Endothelial cell of umbilical vein (primary cell): ENCODE data around the gene CLOCK. TPM values are rescaled to one million over a fixed set of nuclear protein-coding genes. Genes with fewer than 3 reads are reported as not detected.
A peak's percentile ranks its signal among the peaks of the same experiment; 100 is the strongest.

Source experiments
- BruUV-seq: library from RNA; stranded (reverse); fragments of 400-500 nt; replicated peaks from 2 replicates; lab custom pipeline; 2021; lab: Mats Ljungman, UMichigan
- CTCF ChIA-PET: fragments of 300-600, 350-600 bp; sonication (Branson Sonifier 250); formaldehyde crosslinking; loops from one replicate; lab custom pipeline; 2021; ENCODE audit warnings: antibody characterized with exemption, inconsistent platforms; lab: Charles Lee
- POLR2A ChIA-PET: fragments of 300-600, 350-600 bp; sonication (Branson Sonifier 250); formaldehyde crosslinking; loops from one replicate; lab custom pipeline; 2021; ENCODE audit warnings: antibody characterized with exemption, inconsistent platforms; lab: Charles Lee
- DNase-seq: peaks from one replicate; pipeline ENCODE4 v3.0.0-alpha.2; 2011; ENCODE audit warnings: low read depth, low spot score
- FAIRE-seq: peaks from 2 replicates; lab custom pipeline; 2011; peaks lifted over from hg19 to GRCh38; lab: Jason Lieb, UNC
- H2AFZ ChIP-seq: 2 replicates; pipeline ENCODE4 v1.6.0; 2012; ENCODE audit warnings: low read depth, low read length, control low read depth, inconsistent platforms
- H3K27ac ChIP-seq: 2 replicates; pipeline ENCODE4 v1.5.1; 2011; ENCODE audit warnings: low read depth, mild to moderate bottlenecking, control low read depth, low read length, moderate library complexity; ENCODE audit not compliant: insufficient read depth
- H3K27me3 ChIP-seq, 2 experiments: 2 replicates each; pipeline versions ENCODE4 v1.6.0 to v1.6.1; 2011; ENCODE audit warnings: low read length in 2 of 2, mixed read lengths in 1 of 2; ENCODE audit not compliant: control insufficient read depth in 2 of 2, insufficient read depth in 2 of 2
- H3K36me3 ChIP-seq, 2 experiments: 2 replicates in 1 of 2; 3 replicates in 1 of 2; pipeline ENCODE4 v1.5.1; 2011; ENCODE audit warnings: low read length in 2 of 2, mild to moderate bottlenecking in 1 of 2, moderate library complexity in 1 of 2; ENCODE audit not compliant: control insufficient read depth in 2 of 2, insufficient read depth in 2 of 2; ENCODE audit errors: extremely low read depth in 1 of 2
- H3K4me1 ChIP-seq: 3 replicates; pipeline ENCODE4 v1.5.1; 2011; ENCODE audit warnings: mild to moderate bottlenecking, low read length; ENCODE audit not compliant: control insufficient read depth, insufficient read depth; ENCODE audit errors: extremely low read depth
- H3K4me2 ChIP-seq: 2 replicates; pipeline ENCODE4 v1.6.1; 2011; ENCODE audit warnings: low read length, control low read depth, mixed read lengths; ENCODE audit not compliant: insufficient read depth
- H3K4me3 ChIP-seq, 3 experiments: fragments of 200-600 bp in 1 of 3; sonication (generic), shearing (Covaris generic) in 1 of 3; replicated peaks in 1 of 3; 2 replicates each; pipeline ENCODE4 v1.5.1; 2011 to 2016; ENCODE audit warnings: control low read depth in 3 of 3, low read length in 3 of 3, mild to moderate bottlenecking in 2 of 3, inconsistent platforms in 1 of 3, low read depth in 1 of 3, moderate library complexity in 1 of 3; ENCODE audit not compliant: insufficient read depth in 1 of 3
- H3K79me2 ChIP-seq: 2 replicates; pipeline ENCODE4 v1.6.0; 2012; ENCODE audit warnings: low read length, inconsistent platforms; ENCODE audit not compliant: control insufficient read depth, insufficient read depth
- H3K9ac ChIP-seq: replicated peaks from 2 replicates; pipeline ENCODE3; 2011; ENCODE audit warnings: low read length, control low read depth; ENCODE audit not compliant: insufficient read depth; ENCODE audit errors: extremely low read depth
- H3K9me1 ChIP-seq: replicated peaks from 3 replicates; pipeline ENCODE4 v1.6.0; 2011; ENCODE audit warnings: mild to moderate bottlenecking, low read length; ENCODE audit not compliant: control insufficient read depth, insufficient read depth; ENCODE audit errors: extremely low read depth
- H3K9me3 ChIP-seq: replicated peaks from 2 replicates; pipeline ENCODE4 v1.5.1; 2012; ENCODE audit warnings: low read length, inconsistent platforms; ENCODE audit not compliant: control insufficient read depth, insufficient read depth
- H4K20me1 ChIP-seq: replicated peaks from 2 replicates; pipeline ENCODE3; 2011; ENCODE audit warnings: mild to moderate bottlenecking, low read length; ENCODE audit not compliant: control insufficient read depth, insufficient read depth; ENCODE audit errors: extremely low read depth
- CTCF ChIP-seq, 2 donors: IDR thresholded peaks; 1 replicate in 1 of 2; 2 replicates in 1 of 2; pipeline ENCODE4 v1.5.1; 2011; ENCODE audit warnings: low read length in 2 of 2, mild to moderate bottlenecking in 2 of 2, moderate library complexity in 2 of 2, control low read depth in 1 of 2, inconsistent platforms in 1 of 2, low read depth in 1 of 2; ENCODE audit not compliant: insufficient read depth in 1 of 2; ENCODE audit errors: extremely low read depth in 1 of 2
- EZH2 ChIP-seq: IDR thresholded peaks from 2 replicates; pipeline ENCODE4 v1.6.1; 2012; ENCODE audit warnings: borderline replicate concordance, low read depth, mild to moderate bottlenecking, moderate library complexity, low read length, inconsistent platforms; ENCODE audit not compliant: severe bottlenecking
- FOS ChIP-seq: IDR thresholded peaks from 2 replicates; pipeline ENCODE4 v1.6.1; 2011; ENCODE audit warnings: mild to moderate bottlenecking, low read length, moderate library complexity, borderline replicate concordance; ENCODE audit not compliant: insufficient read depth
- GATA2 ChIP-seq: IDR thresholded peaks from 2 replicates; pipeline ENCODE4 v1.7.0; 2011; ENCODE audit warnings: low read depth, mild to moderate bottlenecking, moderate library complexity, mixed read lengths, low read length; ENCODE audit not compliant: insufficient read length, insufficient read depth
- JUN ChIP-seq: IDR thresholded peaks from 2 replicates; pipeline ENCODE4 v1.6.1; 2011; ENCODE audit warnings: borderline replicate concordance, low read depth; ENCODE audit not compliant: insufficient read length, insufficient read depth
- MAX ChIP-seq: IDR thresholded peaks from 2 replicates; pipeline ENCODE4 v1.6.1; 2011; ENCODE audit not compliant: insufficient read depth, insufficient read length
- MYC ChIP-seq: IDR thresholded peaks from one replicate; pipeline ENCODE4 v1.6.1; 2011; ENCODE audit warnings: mild to moderate bottlenecking, low read depth, low read length
- POLR2A ChIP-seq: IDR thresholded peaks from 2 replicates; pipeline ENCODE4 v1.6.1; 2012; ENCODE audit warnings: low read depth, mild to moderate bottlenecking, control low read depth, low read length
- POLR2AphosphoS5 ChIP-seq: IDR thresholded peaks from 2 replicates; pipeline ENCODE4 v1.6.1; 2012; ENCODE audit warnings: low read depth, mild to moderate bottlenecking, control low read depth, low read length, moderate library complexity; ENCODE audit not compliant: insufficient read depth
- dilution Hi-C: fragments of 300-500 bp; cut with MboI; formaldehyde crosslinking; loops from one replicate; pipeline ENCODE4 v1.15.0; 2019; ENCODE audit warnings: low sequenced_read_pairs; ENCODE audit not compliant: extremely low pct_ligation_motif_present
- intact Hi-C: fragments of 100-400 bp; cut with micrococcal nuclease; formaldehyde crosslinking; loops from one replicate; pipeline ENCODE4 v1.10.0; 2022
- polyA plus RNA-seq, 4 experiments: library from polyadenylated mRNA; depleted of rRNA in 3 of 4; stranded (reverse) in 3 of 4; unstranded in 1 of 4; fragments of >200 nt; gene quantifications; 2 replicates each; pipeline versions ENCODE4 v1.2.1 to v1.2.3, GENCODE V29; 2011 to 2012; ENCODE audit warnings: missing spikeins in 1 of 4
- total RNA-seq: library from RNA; stranded (reverse); gene quantifications from 2 replicates; pipeline ENCODE4 v1.2.3, GENCODE V29; 2021

Gene CLOCK
- total and polyA plus RNA-seq, 2 donors (not counting 3 experiments of a cell fraction or from before 2014, with no cell fraction given), result 7.5 to 23.8 TPM

DNA sequence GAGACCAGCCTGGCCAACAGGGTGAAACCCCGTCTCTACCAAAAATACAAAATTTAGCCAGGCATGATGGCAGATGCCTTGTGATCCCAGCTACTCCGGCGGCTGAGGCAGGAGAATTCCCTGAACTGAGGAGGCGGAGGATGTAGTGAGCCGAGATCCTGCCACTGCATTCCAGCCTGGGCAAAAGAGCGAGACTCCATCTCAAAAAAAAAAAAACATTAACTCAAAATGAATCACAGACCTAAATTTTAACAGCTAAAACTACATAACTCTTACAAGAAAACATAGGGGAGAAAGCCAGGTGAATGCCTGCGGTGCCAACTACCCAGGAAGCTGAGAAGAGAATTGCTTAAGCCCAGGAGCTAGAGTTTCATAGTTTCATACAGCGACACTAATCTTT is 96.1 kb downstream of the CLOCK start:
- TF ChIP-seq FOS (no peak), POLR2A (no peak), GATA2 (no peak), MYC (no peak), POLR2AphosphoS5 (no peak), MAX (no peak)
- BruUV-seq, result no TSS peak
- no peak for FAIRE-seq
- no peak for DNase-seq
- H3K4me3 ChIP-seq, result no peak overlapping the region
- no peak overlapping the region for H3K4me2 ChIP-seq
- no peaks in the 10 kb centered on the region for H3K9me3 ChIP-seq
- no peak overlapping the region for H2AFZ ChIP-seq
- peaks cover 2 to 14% of the 10 kb centered on the region in 2 experiments for H3K36me3 ChIP-seq
- CTCF ChIA-PET, result no interaction called here
- H3K9ac ChIP-seq, result no peak overlapping the region
- POLR2A ChIA-PET, result no interaction called here
- no peak overlapping the region for H3K27ac ChIP-seq
- intact Hi-C loops, result no loop called here
- no peaks in the 10 kb centered on the region for H3K79me2 ChIP-seq
- H3K9me1 ChIP-seq, result no peaks in the 10 kb centered on the region
- no peaks in the 10 kb centered on the region for H3K27me3 ChIP-seq
- dilution Hi-C loops, result no loop called here
- H3K4me1 ChIP-seq, result peaks cover 3% of the 10 kb centered on the region
- peaks cover 2% of the 10 kb centered on the region for H4K20me1 ChIP-seq

DNA sequence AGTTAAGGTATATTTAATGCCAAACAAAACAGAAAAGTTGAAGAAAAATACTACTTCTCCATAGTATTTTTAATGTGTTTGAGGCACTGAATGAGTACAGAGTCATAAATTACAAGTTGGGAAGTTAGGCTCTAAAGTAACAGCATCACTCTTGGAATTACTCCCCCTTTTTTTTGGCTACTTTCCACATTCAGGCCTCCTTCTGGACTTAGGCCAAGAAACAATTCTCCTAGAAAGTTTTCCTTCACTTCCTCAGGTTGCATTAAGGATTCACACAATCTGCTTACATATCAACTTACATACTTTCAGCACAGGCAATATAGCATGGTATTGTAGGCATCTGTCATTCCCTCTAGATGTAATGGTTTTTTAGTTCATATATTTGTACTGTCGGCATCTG is 98.9 kb downstream of the CLOCK start:
- no peaks in the 10 kb centered on the region for H3K79me2 ChIP-seq
- H2AFZ ChIP-seq, result no peak overlapping the region
- intact Hi-C loops, result loop anchor here (5.0 kb wide), 1 partner anchor 289 kb away; no protein-coding TSS in a partner anchor
- BruUV-seq, result no TSS peak
- dilution Hi-C loops, result no loop called here
- TF ChIP-seq FOS (no peak), MAX (no peak), CTCF (IDR thresholded peaks at IDR 0.05; ENCODE audit: extremely low read depth in 1 of 2, insufficient read depth in 1 of 2, low read depth in 1 of 2, low read length in 2 of 2) (no peak), JUN (no peak), GATA2 (no peak), EZH2 (no peak), POLR2AphosphoS5 (no peak), MYC (no peak), POLR2A (no peak)
- POLR2A ChIA-PET, result no interaction called here
- H3K9me1 ChIP-seq, result no peaks in the 10 kb centered on the region
- H3K27me3 ChIP-seq, result no peaks in the 10 kb centered on the region
- H3K9ac ChIP-seq, result no peak overlapping the region
- H3K36me3 ChIP-seq, result peaks cover 2 to 17% of the 10 kb centered on the region in 2 experiments
- peak; percentile 48 for DNase-seq
- no peak for FAIRE-seq
- CTCF ChIA-PET, result interaction anchor here (1.0 to 1.6 kb wide), 2 partner anchors 14 to 98 kb away, joined by 3 read pairs; no protein-coding TSS in a partner anchor
- no peak overlapping the region for H3K27ac ChIP-seq
- H3K9me3 ChIP-seq, result no peaks in the 10 kb centered on the region
- H4K20me1 ChIP-seq, result peaks cover 2% of the 10 kb centered on the region
- H3K4me2 ChIP-seq, result no peak overlapping the region
- H3K4me1 ChIP-seq, result peaks cover 3% of the 10 kb centered on the region
- H3K4me3 ChIP-seq, result no peak overlapping the region
